HCT116 (cell line): ENCODE results near the gene DOK1. TPM values are rescaled to one million over a fixed set of nuclear protein-coding genes. Genes with fewer than 3 reads are reported as not detected.

ENCODE experiments used
- ATAC-seq: fragments of 200-7000 bp; cut with Tn5 transposase; 2 replicates; pipeline ENCODE4 v1.9.1; 2020; ENCODE audit warnings: mild to moderate bottlenecking, moderate library complexity
- BruUV-seq: library from RNA; stranded (reverse); fragments of 400-500 nt; replicated peaks from 2 replicates; lab custom pipeline; 2021; lab: Mats Ljungman, UMichigan
- CTCF ChIA-PET: fragments of 300-600 bp; sonication (Branson Sonifier 250); formaldehyde crosslinking; loops from one replicate; lab custom pipeline; 2021; ENCODE audit warnings: antibody characterized with exemption; lab: Charles Lee
- POLR2A ChIA-PET: fragments of 300-600, 350-600 bp; sonication (Branson Sonifier 250); formaldehyde crosslinking; loops from one replicate; lab custom pipeline; 2021; ENCODE audit warnings: antibody characterized with exemption; lab: Charles Lee
- RAD21 ChIA-PET, 2 experiments: fragments of 300-600 bp; sonication (Branson Sonifier 250); formaldehyde crosslinking; loops; one replicate each; lab custom pipeline; 2023; ENCODE audit warnings: low total read pairs in 2 of 2; ENCODE audit not compliant: uncharacterized antibody in 2 of 2, unreplicated experiment in 2 of 2, low non-redundant PET in 1 of 2; lab: Charles Lee
- DNase-seq: peaks from one replicate; pipeline ENCODE4 v3.0.0-alpha.2; 2010; ENCODE audit warnings: low read depth, low spot score
- H2AFZ ChIP-seq: fragments of 200-600 bp; shearing (Covaris generic), sonication (generic); 2 replicates; pipeline ENCODE4 v1.6.1; 2017; ENCODE audit warnings: low read depth, mixed run types, mixed read lengths, antibody characterized with exemption, low read length; ENCODE audit not compliant: poor library complexity, severe bottlenecking
- H3K27ac ChIP-seq: 2 replicates; pipeline ENCODE4 v1.5.1; 2012; ENCODE audit warnings: low read depth, low read length
- H3K27me3 ChIP-seq: fragments of 200-600 bp; sonication (generic); 2 replicates; pipeline ENCODE4 v1.6.1; 2016; ENCODE audit warnings: mixed run types, low read length, mixed read lengths; ENCODE audit not compliant: insufficient read depth
- H3K36me3 ChIP-seq, 2 experiments: fragments of 200-500 bp in 1 of 2; fragments of 200-600 bp in 1 of 2; sonication (Bioruptor generic) in 1 of 2; sonication (generic) in 1 of 2; 2 replicates each; pipeline versions ENCODE4 v1.5.1 to v1.6.1; 2014 to 2016; ENCODE audit warnings: low read length in 2 of 2, inconsistent platforms in 1 of 2, mixed read lengths in 1 of 2, mixed run types in 1 of 2; ENCODE audit not compliant: insufficient read depth in 2 of 2, control insufficient read depth in 1 of 2
- H3K4me1 ChIP-seq, 2 experiments: fragments of 200-600 bp in 1 of 2; sonication (generic) in 1 of 2; 2 replicates each; pipeline versions ENCODE4 v1.5.1 to v1.6.1; 2012 to 2017; ENCODE audit warnings: low read length in 2 of 2, inconsistent platforms in 1 of 2, mild to moderate bottlenecking in 1 of 2, mixed read lengths in 1 of 2, mixed run types in 1 of 2, moderate library complexity in 1 of 2; ENCODE audit not compliant: insufficient read depth in 2 of 2, control insufficient read depth in 1 of 2
- H3K4me2 ChIP-seq: fragments of 200-600 bp; sonication (generic); 2 replicates; pipeline ENCODE4 v1.6.1; 2017; ENCODE audit warnings: mixed run types, low read length, mixed read lengths
- H3K4me3 ChIP-seq, 2 experiments: fragments of 200-600 bp in 1 of 2; sonication (generic) in 1 of 2; replicated peaks in 1 of 2; 2 replicates each; pipeline ENCODE4 v1.5.1; 2011 to 2016; ENCODE audit warnings: low read length in 2 of 2, control low read depth in 1 of 2, low read depth in 1 of 2, mild to moderate bottlenecking in 1 of 2, mixed read lengths in 1 of 2, mixed run types in 1 of 2
- H3K79me2 ChIP-seq: fragments of 200-600 bp; sonication (generic); 2 replicates; pipeline ENCODE4 v1.6.1; 2017; ENCODE audit warnings: mild to moderate bottlenecking, mixed run types, low read length, moderate library complexity, mixed read lengths; ENCODE audit not compliant: insufficient read depth
- H3K9ac ChIP-seq: fragments of 200-600 bp; sonication (generic); 2 replicates; pipeline ENCODE4 v1.6.1; 2016; ENCODE audit warnings: low read length, mixed read lengths
- H3K9me2 ChIP-seq: fragments of 200-600 bp; sonication (generic), shearing (Covaris generic); 2 replicates; pipeline ENCODE4 v1.6.1; 2017; ENCODE audit warnings: mixed run types, mild to moderate bottlenecking, moderate library complexity; ENCODE audit not compliant: insufficient read depth
- H3K9me3 ChIP-seq, 2 experiments: fragments of 200-500 bp in 1 of 2; fragments of 200-600 bp in 1 of 2; sonication (Bioruptor generic) in 1 of 2; sonication (generic) in 1 of 2; 2 replicates each; pipeline ENCODE4 v1.6.1; 2014 to 2017; ENCODE audit warnings: low read length in 2 of 2, mixed read lengths in 2 of 2, inconsistent platforms in 1 of 2, low read depth in 1 of 2, mild to moderate bottlenecking in 1 of 2, mixed run types in 1 of 2, moderate library complexity in 1 of 2; ENCODE audit not compliant: control insufficient read depth in 1 of 2, insufficient read depth in 1 of 2
- H4K20me1 ChIP-seq: fragments of 200-600 bp; sonication (generic), shearing (Covaris generic); 2 replicates; pipeline ENCODE4 v1.6.1; 2017; ENCODE audit warnings: mixed run types, mild to moderate bottlenecking, moderate library complexity; ENCODE audit not compliant: insufficient read depth
- CEBPB ChIP-seq: IDR thresholded peaks from 2 replicates; pipeline ENCODE4 v1.6.1; 2012; ENCODE audit warnings: low read depth
- EGR1 ChIP-seq: IDR thresholded peaks from 2 replicates; pipeline ENCODE4 v1.6.1; 2012; ENCODE audit warnings: low read depth
- EZH2 ChIP-seq: fragments of 200-600 bp; sonication (generic); IDR thresholded peaks from 2 replicates; pipeline ENCODE4 v1.6.1; 2017; ENCODE audit warnings: antibody characterized with exemption, mixed run types
- EZH2phosphoT487 ChIP-seq: fragments of 200-600 bp; IDR thresholded peaks from 2 replicates; pipeline ENCODE4 v1.6.1; 2018; ENCODE audit warnings: antibody characterized with exemption, borderline replicate concordance
- RAD21 ChIP-seq: IDR thresholded peaks from 2 replicates; pipeline ENCODE4 v1.6.1; 2012; ENCODE audit warnings: low read depth, mild to moderate bottlenecking
- SP1 ChIP-seq: IDR thresholded peaks from 2 replicates; pipeline ENCODE4 v1.6.1; 2012; ENCODE audit warnings: low read depth
- TCF7L2 ChIP-seq: IDR thresholded peaks from 2 replicates; pipeline ENCODE4 v1.7.0; 2011; ENCODE audit warnings: borderline replicate concordance, inconsistent platforms; ENCODE audit not compliant: insufficient read depth, insufficient read length; ENCODE audit errors: extremely low read depth
- YY1 ChIP-seq: IDR thresholded peaks from 2 replicates; pipeline ENCODE4 v1.6.1; 2011; ENCODE audit warnings: low read length, low read depth, moderate library complexity, mild to moderate bottlenecking; ENCODE audit not compliant: insufficient replicate concordance; ENCODE audit errors: extremely low read depth
- intact Hi-C: fragments of 100-400 bp; cut with micrococcal nuclease; formaldehyde crosslinking; loops from 2 replicates; pipeline ENCODE4 v1.10.0; 2022
- total RNA-seq: library from RNA; stranded (reverse); gene quantifications from one replicate; pipeline ENCODE4 v1.2.1, GENCODE V29; 2021; ENCODE audit not compliant: unreplicated experiment
- TF ChIP-seq, protein P1 (sequence below), 3 experiments: fragments of 200-600 bp in 1 of 3; sonication (generic) in 1 of 3; IDR thresholded peaks in 2 of 3; conservative IDR thresholded peaks in 1 of 3; 2 replicates each; pipeline ENCODE4 v1.5.1; 2012 to 2017; ENCODE audit warnings: low read depth in 2 of 3, low read length in 2 of 3, antibody characterized with exemption in 1 of 3, borderline replicate concordance in 1 of 3, control low read depth in 1 of 3, mild to moderate bottlenecking in 1 of 3, mixed read lengths in 1 of 3, mixed run types in 1 of 3, moderate library complexity in 1 of 3; ENCODE audit not compliant: insufficient read depth in 1 of 3
- TF ChIP-seq, protein P2 (sequence below): IDR thresholded peaks from 2 replicates; pipeline ENCODE4 v1.6.1; 2011; ENCODE audit warnings: mild to moderate bottlenecking, low read length, moderate library complexity; ENCODE audit not compliant: insufficient replicate concordance; ENCODE audit errors: extremely low read depth

DOK1 gene
- total RNA-seq, 1 experiment from 2014 or later: 18.8 TPM

DNA sequence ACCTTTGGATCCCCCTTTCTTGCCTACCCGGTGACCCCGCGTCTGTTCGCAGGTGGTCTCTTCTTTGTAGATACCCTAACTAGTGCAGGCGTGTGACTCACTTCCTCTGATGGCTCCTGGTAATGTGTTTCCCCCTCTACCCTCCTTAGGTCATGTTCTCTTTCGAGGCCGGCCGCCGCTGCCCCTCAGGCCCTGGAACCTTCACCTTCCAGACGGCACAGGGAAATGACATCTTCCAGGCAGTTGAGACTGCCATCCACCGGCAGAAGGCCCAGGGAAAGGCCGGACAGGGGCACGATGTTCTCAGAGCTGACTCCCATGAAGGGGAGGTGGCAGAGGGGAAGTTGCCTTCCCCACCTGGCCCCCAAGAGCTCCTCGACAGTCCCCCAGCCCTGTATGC, 1.6 kb downstream of the DOK1 start (continued):
- no peak for TF ChIP-seq TCF7L2
- TF ChIP-seq CEBPB: no peak
- TF ChIP-seq, all 23 proteins: peak for 0

DNA sequence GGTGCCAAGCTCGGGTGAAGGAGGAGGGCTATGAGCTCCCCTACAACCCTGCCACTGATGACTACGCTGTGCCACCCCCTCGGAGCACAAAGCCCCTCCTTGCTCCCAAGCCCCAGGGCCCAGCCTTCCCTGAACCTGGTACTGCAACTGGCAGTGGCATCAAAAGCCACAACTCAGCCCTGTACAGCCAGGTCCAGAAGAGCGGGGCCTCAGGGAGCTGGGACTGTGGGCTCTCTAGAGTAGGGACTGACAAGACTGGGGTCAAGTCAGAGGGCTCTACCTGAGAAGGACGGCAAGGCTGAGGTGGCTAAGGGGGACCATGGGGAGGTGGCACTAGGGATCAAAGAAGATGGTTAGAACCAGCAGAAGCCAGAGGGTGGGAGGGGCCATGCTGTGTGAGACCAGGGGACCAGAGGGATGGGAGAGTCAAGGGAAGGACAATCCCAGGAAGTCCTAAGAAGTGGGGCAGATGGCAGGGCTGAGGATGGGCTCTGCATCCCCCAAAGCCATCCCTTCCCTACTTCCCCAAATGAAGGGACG, 2.4 kb downstream of the DOK1 start:
- Histone ChIP-seq H3K9me3 (no peaks in the 10 kb centered on the region), H3K27me3 (no peaks in the 10 kb centered on the region), H3K4me3 (no peak overlapping the region), H3K9me2 (no peaks in the 10 kb centered on the region), H3K9ac (no peak overlapping the region), H3K27ac (no peak overlapping the region), H3K4me1 (peaks cover 10 to 38% of the 10 kb centered on the region in 2 experiments; a peak in 3 of 4 replicates), H2AFZ (no peak overlapping the region), H3K36me3 (peaks cover 7 to 9% of the 10 kb centered on the region in 2 experiments; a peak in 3 of 4 replicates), H4K20me1 (no peaks in the 10 kb centered on the region), H3K79me2 (peaks cover 8% of the 10 kb centered on the region; the same call in 1 of the 2 replicates), H3K4me2 (no peak overlapping the region)
- ChIA-PET POLR2A (no interaction called here), CTCF (no interaction called here), RAD21 (no interaction called here)
- intact Hi-C loops: no loop called here
- ATAC-seq (no peak), DNase-seq (no peak)
- BruUV-seq: no TSS peak
- TF ChIP-seq RAD21: no peak

DNA sequence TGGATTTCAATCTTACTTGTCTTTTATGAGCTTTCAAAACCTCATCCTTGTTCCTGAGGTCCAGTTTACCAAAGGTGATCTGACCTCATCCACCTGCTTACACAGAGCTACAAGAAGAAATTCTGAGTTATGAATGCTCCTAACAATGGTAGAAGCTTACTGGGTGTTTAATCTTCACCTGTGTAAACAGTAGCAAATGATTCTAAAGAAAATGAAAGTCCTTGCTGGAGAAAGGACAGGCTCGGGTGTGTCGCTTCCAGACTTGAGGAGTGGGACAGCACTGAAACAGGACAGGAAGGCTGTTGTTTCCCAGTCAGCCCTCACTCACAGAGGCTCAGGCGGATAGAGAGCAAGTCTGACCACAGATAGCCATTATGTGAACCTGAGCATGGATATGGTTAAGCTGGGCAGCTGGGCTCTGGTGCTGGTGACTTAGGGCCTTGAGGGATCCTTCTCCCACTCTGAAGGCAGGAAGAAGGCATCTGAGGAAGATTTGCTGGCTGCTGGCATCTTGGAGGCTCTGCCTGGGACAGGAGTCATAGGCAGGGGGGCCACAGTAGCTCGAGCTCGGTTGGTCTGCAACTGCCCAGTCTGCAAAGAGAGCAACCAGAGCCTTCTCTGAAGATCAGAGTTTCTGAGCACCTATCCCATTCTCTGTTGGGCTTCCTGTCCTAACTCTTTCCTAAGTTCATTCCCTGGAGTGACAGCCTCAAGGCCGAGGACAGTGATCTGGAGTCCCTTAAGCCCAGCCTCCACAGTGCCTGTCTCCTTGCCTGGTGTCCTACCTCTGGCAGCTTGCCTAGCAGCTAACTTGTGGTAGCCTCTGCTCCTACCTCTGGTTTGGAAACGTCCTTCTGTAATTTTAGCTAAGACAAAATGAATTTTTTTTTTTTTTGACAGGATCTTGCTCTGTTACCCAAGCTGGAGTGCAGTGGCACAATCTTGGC, 4.0 kb downstream of the DOK1 start:
- peaks cover 8% of the 10 kb centered on the region; the same call in 1 of the 2 replicates for H3K79me2 ChIP-seq
- ChIA-PET POLR2A (interaction anchor here (1.9 kb wide), 1 partner anchor 8 kb away, joined by 5 read pairs; no protein-coding TSS in a partner anchor), CTCF (no interaction called here), RAD21 (no interaction called here)
- no peak overlapping the region for H3K9ac ChIP-seq
- DNase-seq (no peak), ATAC-seq (no peak)
- H3K27ac ChIP-seq: no peak overlapping the region
- no peak overlapping the region for H3K4me2 ChIP-seq
- BruUV-seq: no TSS peak
- no peak overlapping the region for H3K4me3 ChIP-seq
- H3K36me3 ChIP-seq: peaks cover 7 to 9% of the 10 kb centered on the region in 2 experiments; a peak in 3 of 4 replicates
- no peaks in the 10 kb centered on the region for H3K9me3 ChIP-seq
- no peaks in the 10 kb centered on the region for H3K9me2 ChIP-seq
- no peaks in the 10 kb centered on the region for H4K20me1 ChIP-seq
- peaks cover 5 to 38% of the 10 kb centered on the region in 2 experiments; a peak in 3 of 4 replicates for H3K4me1 ChIP-seq
- intact Hi-C loops: no loop called here
- H2AFZ ChIP-seq: no peak overlapping the region
- no peaks in the 10 kb centered on the region for H3K27me3 ChIP-seq
- TF ChIP-seq EZH2 (no peak), YY1 (no peak), SP1 (no peak), EGR1 (no peak), EZH2phosphoT487 (no peak)
- TF ChIP-seq, protein P1, sequence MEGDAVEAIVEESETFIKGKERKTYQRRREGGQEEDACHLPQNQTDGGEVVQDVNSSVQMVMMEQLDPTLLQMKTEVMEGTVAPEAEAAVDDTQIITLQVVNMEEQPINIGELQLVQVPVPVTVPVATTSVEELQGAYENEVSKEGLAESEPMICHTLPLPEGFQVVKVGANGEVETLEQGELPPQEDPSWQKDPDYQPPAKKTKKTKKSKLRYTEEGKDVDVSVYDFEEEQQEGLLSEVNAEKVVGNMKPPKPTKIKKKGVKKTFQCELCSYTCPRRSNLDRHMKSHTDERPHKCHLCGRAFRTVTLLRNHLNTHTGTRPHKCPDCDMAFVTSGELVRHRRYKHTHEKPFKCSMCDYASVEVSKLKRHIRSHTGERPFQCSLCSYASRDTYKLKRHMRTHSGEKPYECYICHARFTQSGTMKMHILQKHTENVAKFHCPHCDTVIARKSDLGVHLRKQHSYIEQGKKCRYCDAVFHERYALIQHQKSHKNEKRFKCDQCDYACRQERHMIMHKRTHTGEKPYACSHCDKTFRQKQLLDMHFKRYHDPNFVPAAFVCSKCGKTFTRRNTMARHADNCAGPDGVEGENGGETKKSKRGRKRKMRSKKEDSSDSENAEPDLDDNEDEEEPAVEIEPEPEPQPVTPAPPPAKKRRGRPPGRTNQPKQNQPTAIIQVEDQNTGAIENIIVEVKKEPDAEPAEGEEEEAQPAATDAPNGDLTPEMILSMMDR (IDR thresholded peaks at IDR 0.05 in 2 of 3, conservative IDR thresholded peaks at IDR 0.05 in 1 of 3; ENCODE audit: borderline replicate concordance in 1 of 3, insufficient read depth in 1 of 3, low read depth in 2 of 3, low read length in 2 of 3): no peak
- TF ChIP-seq, protein P2, sequence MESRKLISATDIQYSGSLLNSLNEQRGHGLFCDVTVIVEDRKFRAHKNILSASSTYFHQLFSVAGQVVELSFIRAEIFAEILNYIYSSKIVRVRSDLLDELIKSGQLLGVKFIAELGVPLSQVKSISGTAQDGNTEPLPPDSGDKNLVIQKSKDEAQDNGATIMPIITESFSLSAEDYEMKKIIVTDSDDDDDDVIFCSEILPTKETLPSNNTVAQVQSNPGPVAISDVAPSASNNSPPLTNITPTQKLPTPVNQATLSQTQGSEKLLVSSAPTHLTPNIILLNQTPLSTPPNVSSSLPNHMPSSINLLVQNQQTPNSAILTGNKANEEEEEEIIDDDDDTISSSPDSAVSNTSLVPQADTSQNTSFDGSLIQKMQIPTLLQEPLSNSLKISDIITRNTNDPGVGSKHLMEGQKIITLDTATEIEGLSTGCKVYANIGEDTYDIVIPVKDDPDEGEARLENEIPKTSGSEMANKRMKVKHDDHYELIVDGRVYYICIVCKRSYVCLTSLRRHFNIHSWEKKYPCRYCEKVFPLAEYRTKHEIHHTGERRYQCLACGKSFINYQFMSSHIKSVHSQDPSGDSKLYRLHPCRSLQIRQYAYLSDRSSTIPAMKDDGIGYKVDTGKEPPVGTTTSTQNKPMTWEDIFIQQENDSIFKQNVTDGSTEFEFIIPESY: no peak
